K562 (cell line): ENCODE results near the gene NYAP1. TPM values are rescaled to one million over a fixed set of nuclear protein-coding genes. Genes with fewer than 3 reads are reported as not detected.
A peak's percentile ranks its signal among the peaks of the same experiment; 100 is the strongest.

Experiments
- ATAC-seq: fragments of 200-7000 bp; cut with Tn5 transposase; 3 replicates; pipeline ENCODE4 v1.9.1; 2020; ENCODE audit warnings: moderate library complexity
- BruUV-seq: library from RNA; stranded (reverse); fragments of 400-500 nt; replicated peaks from 2 replicates; lab custom pipeline; 2021; lab: Mats Ljungman, UMichigan
- CTCF ChIA-PET: fragments of 300-600 bp; formaldehyde crosslinking; extraction: SDS; loops from one replicate; lab custom pipeline; 2021; ENCODE audit warnings: low intra/inter-chr PET ratio; lab: Yijun Ruan, JAX
- POLR2A ChIA-PET: fragments of 300-600, 350-650 bp; sonication (Branson Sonifier 250); formaldehyde crosslinking; extraction: SDS; loops from one replicate; lab custom pipeline; 2021; ENCODE audit warnings: antibody characterized with exemption, inconsistent platforms; lab: Yijun Ruan, JAX
- DNase-seq, 4 experiments: peaks; one replicate each; pipeline versions ENCODE4 v3.0.0 to v3.0.0-alpha.2; 2011 to 2018; ENCODE audit warnings: low spot score in 3 of 4, mixed read lengths in 3 of 4; ENCODE audit errors: extremely low read depth in 1 of 4
- FAIRE-seq: peaks from 2 replicates; lab custom pipeline; 2011; peaks lifted over from hg19 to GRCh38; lab: Jason Lieb, UNC
- H2AFZ ChIP-seq: 2 replicates; pipeline ENCODE4 v1.6.0; 2011; ENCODE audit warnings: low read depth, low read length, control low read depth, inconsistent platforms
- H3K27ac ChIP-seq: fragments of 200-600 bp; 3 replicates; pipeline ENCODE4 v1.8.0; 2011; ENCODE audit warnings: low read depth, mild to moderate bottlenecking, control low read depth, inconsistent platforms, low read length, moderate library complexity, mixed read lengths; ENCODE audit errors: extremely low read depth
- H3K27me3 ChIP-seq, 2 experiments: fragments of 300-600 bp in 1 of 2; 2 replicates in 1 of 2; 3 replicates in 1 of 2; pipeline versions ENCODE4 v1.6.0 to v1.8.0; 2011; ENCODE audit warnings: inconsistent platforms in 2 of 2, low read length in 2 of 2, mild to moderate bottlenecking in 1 of 2, mixed read lengths in 1 of 2, moderate library complexity in 1 of 2; ENCODE audit not compliant: control insufficient read depth in 2 of 2, insufficient read depth in 2 of 2
- H3K36me3 ChIP-seq: fragments of 300-600 bp; 3 replicates; pipeline ENCODE4 v1.8.0; 2011; ENCODE audit warnings: mild to moderate bottlenecking, low read length, inconsistent platforms; ENCODE audit not compliant: control insufficient read depth, insufficient read depth
- H3K4me1 ChIP-seq, 2 experiments: fragments of 200-600 bp in 1 of 2; replicated peaks in 1 of 2; 2 replicates in 1 of 2; 3 replicates in 1 of 2; pipeline versions ENCODE4 v1.5.1 to v1.8.0; 2011; ENCODE audit warnings: inconsistent platforms in 2 of 2, low read length in 2 of 2, mild to moderate bottlenecking in 1 of 2, mixed read lengths in 1 of 2, moderate library complexity in 1 of 2; ENCODE audit not compliant: control insufficient read depth in 2 of 2, insufficient read depth in 2 of 2
- H3K4me2 ChIP-seq: 2 replicates; pipeline ENCODE4 v1.6.1; 2011; ENCODE audit warnings: low read length, control low read depth, inconsistent platforms, mixed read lengths; ENCODE audit not compliant: insufficient read depth
- H3K4me3 ChIP-seq: fragments of 200-600 bp; sonication (generic), shearing (Covaris generic); 2 replicates; pipeline ENCODE4 v1.5.1; 2016; ENCODE audit warnings: control low read depth, inconsistent platforms
- H3K79me2 ChIP-seq: fragments of 200-600 bp; 3 replicates; pipeline ENCODE4 v1.8.0; 2011; ENCODE audit warnings: low read length, inconsistent platforms; ENCODE audit not compliant: control insufficient read depth, insufficient read depth
- H3K9ac ChIP-seq, 2 experiments: 2 replicates each; pipeline versions ENCODE4 v1.6.0 to v1.6.1; 2011; ENCODE audit warnings: low read depth in 2 of 2, low read length in 2 of 2, control low read depth in 1 of 2, inconsistent platforms in 1 of 2, mild to moderate bottlenecking in 1 of 2, mixed read lengths in 1 of 2; ENCODE audit not compliant: insufficient read depth in 1 of 2
- H3K9me1 ChIP-seq: one replicate; pipeline ENCODE4 v1.6.0; 2011; ENCODE audit warnings: inconsistent platforms, mild to moderate bottlenecking, low read length, moderate library complexity; ENCODE audit not compliant: control insufficient read depth, insufficient read depth
- H3K9me3 ChIP-seq: replicated peaks from 2 replicates; pipeline ENCODE4 v1.5.1; 2011; ENCODE audit warnings: low read depth, low read length, inconsistent platforms; ENCODE audit not compliant: control insufficient read depth, insufficient read depth
- H4K20me1 ChIP-seq: replicated peaks from 2 replicates; pipeline ENCODE4 v1.6.1; 2011; ENCODE audit warnings: low read length, inconsistent platforms, mixed read lengths; ENCODE audit not compliant: control insufficient read depth, insufficient read depth
- ATF3 ChIP-seq, 2 experiments: fragments of 450-650 bp in 1 of 2; sonication (generic) in 1 of 2; formaldehyde crosslinking in 1 of 2; IDR thresholded peaks in 1 of 2; conservative IDR thresholded peaks in 1 of 2; 2 replicates each; pipeline versions ENCODE4 v1.6.1 to v1.8.1; 2016 to 2023; ENCODE audit warnings: mild to moderate bottlenecking in 2 of 2, moderate library complexity in 2 of 2, inconsistent platforms in 1 of 2, missing genetic modification reagents in 1 of 2
- CTCFL ChIP-seq: IDR thresholded peaks from 2 replicates; pipeline ENCODE4 v1.6.1; 2011; ENCODE audit warnings: borderline replicate concordance, low read depth, mild to moderate bottlenecking, moderate library complexity, low read length; ENCODE audit not compliant: insufficient read depth, poor library complexity, severe bottlenecking
- HMGN3 ChIP-seq: IDR thresholded peaks from 2 replicates; pipeline ENCODE4 v1.6.1; 2011; ENCODE audit warnings: borderline replicate concordance, low read depth, mild to moderate bottlenecking, mixed read lengths, low read length; ENCODE audit not compliant: insufficient read length; ENCODE audit errors: extremely low read depth
- ZNF407 ChIP-seq: fragments of 450-650 bp; IDR thresholded peaks from 2 replicates; pipeline ENCODE4 v1.6.1; 2016; ENCODE audit warnings: low read depth
- ZNF639 ChIP-seq, 2 experiments: fragments of 200-800 bp in 1 of 2; sonication (Bioruptor generic) in 1 of 2; sonication (generic) in 1 of 2; formaldehyde crosslinking in 1 of 2; IDR thresholded peaks in 1 of 2; conservative IDR thresholded peaks in 1 of 2; 2 replicates each; pipeline versions ENCODE4 v1.5.0 to v1.6.1; 2016 to 2020; ENCODE audit warnings: missing compliant biosample characterization in 1 of 2, missing genetic modification characterization in 1 of 2, missing genetic modification reagents in 1 of 2
- WGBS: fragments of 100-300 bp; shearing (Covaris generic); methylation state at CpG from one replicate; pipeline ENCODE4 v1.1.6; 2016; ENCODE audit warnings: low coverage, mixed read lengths; ENCODE audit not compliant: insufficient coverage; ENCODE audit errors: missing lambda C conversion rate; 5-methylcytosine and 5-hydroxymethylcytosine counted together
- in situ Hi-C: fragments of 300-500 bp; cut with MboI; formaldehyde crosslinking; loops from 4 replicates; pipeline ENCODE4 v1.15.0; 2018; ENCODE audit warnings: inconsistent platforms, mixed read lengths
- intact Hi-C: fragments of 100-400 bp; cut with micrococcal nuclease; formaldehyde crosslinking; loops from 2 replicates; pipeline ENCODE4 v1.14.2; 2022
- polyA plus RNA-seq, 8 experiments: library from polyadenylated mRNA; depleted of rRNA in 4 of 8; stranded (reverse) in 5 of 8; unstranded in 3 of 8; fragments of >200 nt; fragmentation: Nextera tagmentation in 2 of 8; fragmentation: Illumina TruSeq in 1 of 8; extraction: Ambion mirVana in 2 of 8; extraction: Trizol in 1 of 8; gene quantifications; 2 replicates each; pipeline versions ENCODE4 v1.2.1 to v1.2.3, GENCODE V29; 2011 to 2014; ENCODE audit warnings: inconsistent platforms in 1 of 8, missing spikeins in 1 of 8
- total RNA-seq, 7 experiments: library from RNA; depleted of rRNA in 6 of 7; stranded (reverse); fragments of >200 nt in 6 of 7; fragmentation: Illumina TruSeq in 2 of 7; extraction: Trizol in 2 of 7; gene quantifications; 2 replicates each; pipeline versions ENCODE4 v1.2.1 to v1.2.3, GENCODE V29; 2011 to 2021; ENCODE audit warnings: low replicate concordance in 1 of 7

Gene NYAP1
- total and polyA plus RNA-seq, 9 of the 15 experiments (the other 6 are each of a cell fraction or from before 2014, with no cell fraction given): 0.11 to 0.88 (median 0.22) TPM; not detected in 2

GRCh38 chr7:100490483-100491191, 6.9 kb downstream of the NYAP1 start:
- no peak overlapping the region for H3K27ac ChIP-seq
- WGBS: 33% methylated on average over 22 of the region's 25 CpGs
- ChIA-PET CTCF (no interaction called here), POLR2A (interaction anchor here (0.6 to 1.5 kb wide), 4 partner anchors 16 to 1365 kb away, joined by 3 to 4 read pairs (median 4); partner anchors contain the start of gene GNB2)
- no peaks in the 10 kb centered on the region for H3K9me3 ChIP-seq
- no peak overlapping the region for H3K9ac ChIP-seq
- no TSS peak for BruUV-seq
- H3K36me3 ChIP-seq: no peaks in the 10 kb centered on the region
- in situ Hi-C loops: no loop called here
- H3K9me1 ChIP-seq: no peaks in the 10 kb centered on the region
- no peak overlapping the region for H3K4me3 ChIP-seq
- H3K27me3 ChIP-seq: no peaks in the 10 kb centered on the region
- intact Hi-C loops: no loop called here
- ATAC-seq (no peak), FAIRE-seq (no peak), DNase-seq (peak in 3 of 4 experiments; percentile 8 to 16 (median 10))
- H2AFZ ChIP-seq: no peak overlapping the region
- H3K79me2 ChIP-seq: no peaks in the 10 kb centered on the region
- H4K20me1 ChIP-seq: no peaks in the 10 kb centered on the region
- no peak overlapping the region for H3K4me2 ChIP-seq
- H3K4me1 ChIP-seq: peaks cover 4 to 51% of the 10 kb centered on the region in 2 experiments; a peak in 3 of 5 replicates
- TF ChIP-seq CTCFL (no peak), ZNF639 (CRISPR knock-in tag; conservative IDR thresholded peaks at IDR 0.05 in 1 of 2, IDR thresholded peaks at IDR 0.05 in 1 of 2) (no peak), ZNF407 (no peak), ATF3 (IDR thresholded peaks at IDR 0.05) (no peak), ATF3 (CRISPR knock-in tag; conservative IDR thresholded peaks at IDR 0.05) (no peak), HMGN3 (no peak)
